NT2/D1 (cell line): ENCODE measurements around the gene TFPI2.

ENCODE experiments used
- SUZ12 ChIP-seq: IDR thresholded peaks from 2 replicates; pipeline ENCODE4 v1.6.1; 2011; ENCODE audit not compliant: insufficient read length, insufficient read depth; ENCODE audit errors: extremely low read depth
- YY1 ChIP-seq: IDR thresholded peaks from 2 replicates; pipeline ENCODE4 v1.6.1; 2011; ENCODE audit not compliant: insufficient read length, insufficient read depth
- ZNF274 ChIP-seq: IDR thresholded peaks from 2 replicates; pipeline ENCODE4 v1.6.1; 2011; ENCODE audit warnings: mild to moderate bottlenecking, low read depth, low read length

- no peak for TF ChIP-seq ZNF274
- TF ChIP-seq YY1: no peak
- no peak for TF ChIP-seq SUZ12
Observed at GRCh38 chr7:93855797-93856196, 34.8 kb downstream of the TFPI2 start.
